Frontal cortex (tissue), 4 donors: ENCODE results near the gene PRDM5. TPM values are rescaled to one million over a fixed set of nuclear protein-coding genes. Genes with fewer than 3 reads are reported as not detected.
"Not testable (repeated sequence)": the region's sequence is repeated elsewhere in the genome, so short reads cannot be mapped to it uniquely, and the experiment has no call there.

Experiments
- DNase-seq, 2 donors: peaks; one replicate each; pipeline ENCODE4 v3.0.0; 2012; ENCODE audit warnings: low spot score in 2 of 2
- FAIRE-seq: peaks from 2 replicates; lab custom pipeline; 2012; peaks lifted over from hg19 to GRCh38; lab: Jason Lieb, UNC
- small RNA-seq: library from RNA; depleted of rRNA; stranded (forward); fragments of <200 nt; gene quantifications from one replicate; pipeline ENCODE3, GENCODE V24; 2014
- total RNA-seq: library from RNA; depleted of rRNA; stranded (reverse); fragments of >200 nt; gene quantifications from one replicate; pipeline ENCODE4 v1.2.3, GENCODE V29; 2014
- donor health status: control.
- donor health status: control.
- donor health status: control.

The PRDM5 gene
- total RNA-seq, 1 donor from 2014 or later: 14.7 TPM

- no peak for DNase-seq
- FAIRE-seq: no peak
These were observed 241.8 kb downstream of the PRDM5 start for GRCh38 chr4:120680647-120681228.

GRCh38 chr4:120673696-120674095 lies 248.8 kb downstream of the PRDM5 start:
- no peak for FAIRE-seq
- DNase-seq: no peak

GRCh38 chr4:120672558-120673147 lies 249.9 kb downstream of the PRDM5 start:
- DNase-seq (no peak), FAIRE-seq (no peak)

GRCh38 chr4:120672076-120672475 lies 250.4 kb downstream of the PRDM5 start:
- DNase-seq (no peak), FAIRE-seq (no peak)

GRCh38 chr4:120671538-120671937 lies 251.0 kb downstream of the PRDM5 start:
- FAIRE-seq (no peak), DNase-seq (no peak)

GRCh38 chr4:120667102-120667501 lies 255.4 kb downstream of the PRDM5 start:
- DNase-seq: no peak
- no peak for FAIRE-seq

GRCh38 chr4:120664851-120665250 lies 257.7 kb downstream of the PRDM5 start:
- no peak for DNase-seq
- no peak for FAIRE-seq

GRCh38 chr4:120659616-120660170 lies 262.8 kb downstream of the PRDM5 start:
- FAIRE-seq (no peak), DNase-seq (no peak)

GRCh38 chr4:120658772-120659171 lies 263.8 kb downstream of the PRDM5 start:
- no peak for FAIRE-seq
- no peak for DNase-seq

GRCh38 chr4:120653804-120654573 lies 268.5 kb downstream of the PRDM5 start:
- no peak for FAIRE-seq
- DNase-seq: no peak

GRCh38 chr4:120648336-120648735 lies 274.2 kb downstream of the PRDM5 start:
- not testable (repeated sequence) for FAIRE-seq, DNase-seq

Small RNAs within 50 kb of the gene (small RNA-seq; reads per million reads assigned to genes)
- not detected for gene RNU6-550P

Other genes starting within 250 kb of the PRDM5 start
- gene NDNF, start 149.8 kb upstream of the PRDM5 start, total RNA-seq: 4.1 TPM
- gene TNIP3, start 241.6 kb upstream of the PRDM5 start, total RNA-seq: under 0.01 TPM